Stimulated activated CD4-positive, alpha-beta T cell treated with anti-CD3 and anti-CD28 coated beads, Interleukin-1b, Interleukin-23, amount 100 ng/mL, for 4 hours (primary cell): Measurements from ENCODE around the gene TLR3.
"Not testable (repeated sequence)": the region's sequence is repeated elsewhere in the genome, so short reads cannot be mapped to it uniquely, and the experiment has no call there.

Experiments used
- DNase-seq, 2 donors: peaks; one replicate each; pipeline ENCODE4 v3.0.0-alpha.2; 2020; ENCODE audit warnings: low read depth in 2 of 2

Gene TLR3

GRCh38 chr4:186047501-186047900, 21.5 kb upstream of the TLR3 start:
- DNase-seq: not testable (repeated sequence)

GRCh38 chr4:186050135-186050534, 18.8 kb upstream of the TLR3 start:
- DNase-seq: not testable (repeated sequence)

- DNase-seq: no peak
These were observed 17.9 kb upstream of the TLR3 start for GRCh38 chr4:186051096-186051495.

GRCh38 chr4:186058253-186058979, 10.5 kb upstream of the TLR3 start:
- no peak for DNase-seq

- DNase-seq: no peak
These were observed 10.0 kb upstream of the TLR3 start for GRCh38 chr4:186058980-186059316.

- no peak for DNase-seq
These were observed 7.0 kb upstream of the TLR3 start for GRCh38 chr4:186061921-186062320.

- no peak for DNase-seq
These were observed 1.1 kb upstream of the TLR3 start for GRCh38 chr4:186067757-186068385.

GRCh38 chr4:186069729-186070128, 773 bp downstream of the TLR3 start:
- no peak for DNase-seq

GRCh38 chr4:186072516-186072915, 3.6 kb downstream of the TLR3 start:
- no peak for DNase-seq

- no peak for DNase-seq
These were observed 5.2 kb downstream of the TLR3 start for GRCh38 chr4:186074189-186074588.

- no peak for DNase-seq
These were observed 10.2 kb downstream of the TLR3 start for GRCh38 chr4:186078981-186079638.

- no peak for DNase-seq
These were observed 10.7 kb downstream of the TLR3 start for GRCh38 chr4:186079694-186080093.

GRCh38 chr4:186081202-186081807, 12.3 kb downstream of the TLR3 start:
- DNase-seq: no peak

- no peak for DNase-seq
These were observed 13.3 kb downstream of the TLR3 start for GRCh38 chr4:186082221-186082620.

GRCh38 chr4:186088523-186088922, 19.6 kb downstream of the TLR3 start:
- no peak for DNase-seq

GRCh38 chr4:186092296-186092695, 23.3 kb downstream of the TLR3 start:
- DNase-seq: no peak

- DNase-seq: no peak
These were observed 26.4 kb downstream of the TLR3 start for GRCh38 chr4:186095406-186095805.

GRCh38 chr4:186096681-186097165, 27.8 kb downstream of the TLR3 start:
- DNase-seq: no peak

- DNase-seq: no peak
These were observed 28.4 kb downstream of the TLR3 start for GRCh38 chr4:186097386-186097785.

- DNase-seq: no peak
These were observed 34.0 kb downstream of the TLR3 start for GRCh38 chr4:186102931-186103330.

- DNase-seq: peak in 1 of 2 donors; percentile 52
These were observed 35.3 kb downstream of the TLR3 start, which contains the start of gene FAM149A for GRCh38 chr4:186104114-186104889. TSS of gene FAM149A (plus strand) at chr4:186104704.
